ENCODE measurements around the gene STK40.

Gene STK40

DNA sequence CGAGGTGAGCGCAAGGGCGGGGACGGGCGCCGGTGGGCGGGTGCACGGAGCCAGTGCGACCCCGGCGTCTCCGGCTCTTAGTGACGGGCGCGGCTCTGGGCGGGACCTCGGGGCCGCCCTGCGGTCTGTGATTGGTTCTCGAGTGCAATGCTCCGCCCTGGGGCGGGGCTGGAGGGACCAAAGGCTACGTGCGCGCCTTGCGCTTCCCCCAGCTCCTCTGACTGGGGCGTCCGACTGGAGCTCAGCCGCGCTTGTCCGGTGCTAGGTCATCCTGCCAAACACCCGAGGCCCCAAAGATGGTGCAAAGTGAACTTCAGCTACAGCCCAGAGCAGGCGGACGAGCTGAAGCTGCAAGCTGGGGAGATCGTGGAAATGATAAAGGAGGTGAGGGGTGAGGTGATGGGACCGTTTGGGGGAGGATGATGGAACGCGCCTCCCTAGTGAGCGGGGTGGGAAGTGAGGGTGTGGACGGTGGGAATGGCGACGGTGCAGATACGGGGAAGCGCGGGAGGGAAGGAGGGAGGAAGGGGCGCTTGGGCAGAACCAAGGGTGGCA, 78.7 kb downstream of the STK40 start:
- peak; percentile 5 for DNase-seq

- no peak for DNase-seq
Observed at GRCh38 chr1:36306210-36306901, 79.4 kb downstream of the STK40 start, which contains the start of gene SH3D21. Gene SH3D21, plus strand, starts transcription at chr1:36306368. Its CDS starts 53 bp downstream, at chr1:36306421.

DNA sequence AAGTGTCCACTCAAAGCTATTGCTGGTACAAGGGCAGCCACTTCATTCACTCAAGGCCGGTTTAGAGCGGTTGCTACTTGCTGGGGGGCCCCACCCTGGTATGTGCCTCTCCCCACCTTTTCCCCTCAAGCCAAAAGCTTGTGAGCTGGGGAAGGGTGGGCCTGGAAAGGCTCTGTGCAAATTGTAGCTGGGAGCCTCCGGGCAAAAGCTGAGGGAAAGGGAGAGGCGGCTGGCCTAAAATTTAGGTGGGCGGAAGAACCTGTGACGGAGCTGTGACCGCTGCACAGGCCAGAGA, 79.9 kb downstream of the STK40 start:
- no peak for DNase-seq

GRCh38 chr1:36304970-36305914, 80.5 kb downstream of the STK40 start:
- DNase-seq = no peak

- peak; percentile 64 for DNase-seq
Observed at GRCh38 chr1:36304521-36304920, 81.2 kb downstream of the STK40 start.

DNA sequence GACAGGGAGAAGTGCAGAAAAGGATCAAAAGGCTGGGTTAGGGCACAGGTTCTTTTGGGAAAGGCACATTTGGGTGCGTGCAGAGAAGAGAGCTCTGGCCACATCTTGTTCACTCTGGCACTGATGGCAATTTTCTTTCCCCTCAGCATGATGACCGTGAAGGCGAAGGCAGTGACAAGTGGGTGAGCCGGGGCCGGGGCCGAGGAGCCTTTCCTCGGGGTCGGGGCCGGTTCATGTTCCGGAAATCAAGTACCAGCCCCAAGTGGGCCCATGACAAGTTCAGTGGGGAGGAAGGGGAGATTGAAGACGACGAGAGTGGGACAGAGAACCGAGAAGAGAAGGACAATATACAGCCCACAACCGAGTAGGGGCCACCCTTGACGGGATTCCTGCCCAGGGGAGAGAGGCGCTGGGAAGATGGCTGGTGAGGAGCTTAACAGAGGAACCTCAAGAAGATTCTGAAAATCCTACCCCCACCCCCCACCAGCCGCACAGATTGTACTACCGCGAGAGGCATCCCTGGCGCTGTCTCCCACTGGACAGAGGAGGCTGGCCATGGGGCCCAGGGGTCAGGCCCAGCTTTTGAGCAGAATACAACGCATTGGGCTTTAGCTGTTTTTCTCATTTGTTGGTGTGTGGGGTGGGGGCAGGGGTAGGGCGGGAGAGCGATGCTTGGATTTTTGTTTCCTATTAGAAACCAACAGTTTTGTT, 81.9 kb downstream of the STK40 start:
- no peak for DNase-seq

DNA sequence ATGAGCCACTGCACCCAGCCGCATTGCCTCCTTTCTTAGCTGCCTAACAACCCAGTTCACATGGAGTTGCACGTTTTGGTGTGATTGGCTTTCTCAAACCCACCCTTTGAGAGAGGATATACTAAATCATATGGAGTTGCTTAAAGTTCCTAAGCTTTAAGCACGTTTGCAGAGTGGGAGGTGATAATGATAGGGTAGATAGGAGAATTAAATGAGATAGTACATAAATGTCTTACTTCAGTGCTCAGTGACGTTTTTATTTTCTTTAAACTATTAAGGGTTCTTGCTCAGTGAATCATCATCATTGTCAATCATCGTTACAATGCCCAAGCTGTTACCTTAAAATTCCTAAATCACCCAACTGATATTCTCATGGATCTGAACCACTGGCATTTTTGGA, 82.5 kb downstream of the STK40 start:
- DNase-seq = no peak

GRCh38 chr1:36301220-36301619, 84.5 kb downstream of the STK40 start:
- DNase-seq = no peak

GRCh38 chr1:36300526-36300925, 85.2 kb downstream of the STK40 start:
- DNase-seq = no peak

DNA sequence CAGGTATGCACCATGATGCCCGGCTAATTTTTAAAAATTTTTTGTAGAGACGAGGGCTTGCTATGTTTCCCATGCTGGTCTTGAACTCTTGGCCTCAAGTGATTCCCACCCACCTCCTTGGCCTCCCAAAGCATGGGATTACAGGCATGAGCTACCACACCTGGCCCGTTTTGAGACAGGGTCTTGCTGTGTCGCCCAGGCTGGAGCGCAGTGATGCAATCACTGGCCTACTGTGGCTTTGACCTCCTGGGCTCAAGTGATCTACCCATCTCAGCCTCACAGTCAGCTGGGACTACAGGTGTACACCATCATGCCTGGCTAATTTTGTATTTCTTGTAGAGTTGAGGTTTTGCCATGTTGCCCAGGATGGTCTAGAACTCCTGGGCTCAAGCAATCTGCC, 87.1 kb downstream of the STK40 start:
- DNase-seq = no peak

- DNase-seq = no peak
Observed at GRCh38 chr1:36297062-36297461, 88.7 kb downstream of the STK40 start.

DNA sequence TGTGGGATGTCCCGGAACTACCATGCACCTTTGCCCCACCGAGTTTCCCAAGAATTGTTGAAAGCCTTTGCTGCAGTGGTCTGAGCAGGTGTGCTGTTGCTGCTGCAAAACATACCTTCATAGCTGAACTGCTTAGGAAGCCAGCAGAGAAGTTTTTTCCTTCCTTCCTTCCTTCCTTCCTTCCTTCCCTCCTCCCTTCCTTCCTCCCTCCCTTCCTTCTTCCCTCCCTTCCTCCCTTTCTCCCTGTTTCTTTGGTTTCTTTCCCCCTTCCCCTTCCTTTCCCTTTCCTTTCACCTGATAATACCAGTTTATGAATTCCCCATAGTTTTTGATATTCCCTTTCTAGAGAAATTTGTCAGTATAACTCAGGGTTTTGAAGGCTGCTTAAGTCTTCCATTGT, 90.3 kb downstream of the STK40 start:
- no peak for DNase-seq

Data from GDM1 (cell line).